Mucosa of stomach (tissue), 1 donor: Measurements from ENCODE around the gene GAL3ST1.
A peak's percentile ranks its signal among the peaks of the same experiment; 100 is the strongest.

Experiments
- H3K27me3 ChIP-seq: one replicate; pipeline ENCODE4 v1.7.0; 2013; ENCODE audit warnings: mild to moderate bottlenecking, low read length; ENCODE audit not compliant: control insufficient read depth, insufficient read depth
- H3K36me3 ChIP-seq: one replicate; pipeline ENCODE4 v1.7.0; 2013; ENCODE audit warnings: low read length; ENCODE audit not compliant: control insufficient read depth, insufficient read depth
- H3K4me1 ChIP-seq: one replicate; pipeline ENCODE4 v1.7.0; 2013; ENCODE audit warnings: mild to moderate bottlenecking, low read length; ENCODE audit not compliant: control insufficient read depth, insufficient read depth
- H3K4me3 ChIP-seq: one replicate; pipeline ENCODE4 v1.7.0; 2013; ENCODE audit warnings: low read length
- H3K9ac ChIP-seq: one replicate; pipeline ENCODE4 v1.7.0; 2013; ENCODE audit warnings: mild to moderate bottlenecking, low read length, moderate library complexity
- H3K9me3 ChIP-seq: one replicate; pipeline ENCODE4 v1.7.0; 2013; ENCODE audit warnings: mild to moderate bottlenecking, low read length, moderate library complexity; ENCODE audit not compliant: control insufficient read depth
- donor health status: Pancreatic carcinoma.

The GAL3ST1 gene

DNA sequence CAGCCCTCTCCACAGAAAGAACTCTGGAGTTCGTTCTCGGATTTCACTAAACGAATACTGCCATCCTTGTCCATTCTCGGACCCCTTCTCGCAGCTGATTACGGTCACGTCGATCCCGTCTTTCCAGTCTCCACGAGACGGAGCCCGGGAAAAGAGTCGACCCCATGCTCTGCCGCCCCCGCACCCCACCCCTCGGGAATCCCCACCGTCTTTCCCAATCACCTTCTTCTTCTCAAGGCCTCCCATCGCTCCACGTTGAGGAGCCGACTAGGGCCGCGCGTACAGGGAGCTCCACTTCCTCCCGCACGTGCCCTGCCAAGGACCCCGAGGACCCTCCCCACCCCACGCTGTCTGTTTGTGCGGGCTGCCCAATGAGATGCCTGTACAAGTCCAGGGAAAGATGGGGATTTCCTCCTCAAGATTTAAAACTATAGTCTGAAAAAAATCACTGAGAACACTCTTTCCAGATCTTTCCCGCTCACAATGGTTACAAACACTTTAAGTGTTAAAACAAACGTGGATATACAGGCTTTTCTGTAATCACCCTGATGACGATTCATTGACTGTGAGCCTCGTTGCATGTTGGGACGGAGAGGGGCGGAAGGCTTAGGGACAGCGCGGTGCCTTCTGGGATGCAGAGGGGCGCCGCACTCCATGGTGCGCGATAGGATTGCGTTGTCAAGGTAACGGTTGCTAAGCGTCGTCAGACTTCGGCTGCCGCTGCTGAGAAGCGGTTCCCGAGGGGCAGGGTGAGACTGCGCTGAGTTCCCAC lies 17.3 kb upstream of the GAL3ST1 start, which contains the start of gene PES1:
Gene PES1, minus strand, starts transcription at position 323 of the 772 bp plus-strand sequence. Its CDS starts 77 bp downstream, at position 246.
- Histone ChIP-seq H3K9me3 (no peaks in the 10 kb centered on the region), H3K27me3 (no peaks in the 10 kb centered on the region), H3K4me1 (peaks cover 30% of the 10 kb centered on the region), H3K36me3 (no peaks in the 10 kb centered on the region), H3K9ac (peak within 1 kb of the TSS; percentile 74), H3K4me3 (peak within 1 kb of the TSS; percentile 63)

DNA sequence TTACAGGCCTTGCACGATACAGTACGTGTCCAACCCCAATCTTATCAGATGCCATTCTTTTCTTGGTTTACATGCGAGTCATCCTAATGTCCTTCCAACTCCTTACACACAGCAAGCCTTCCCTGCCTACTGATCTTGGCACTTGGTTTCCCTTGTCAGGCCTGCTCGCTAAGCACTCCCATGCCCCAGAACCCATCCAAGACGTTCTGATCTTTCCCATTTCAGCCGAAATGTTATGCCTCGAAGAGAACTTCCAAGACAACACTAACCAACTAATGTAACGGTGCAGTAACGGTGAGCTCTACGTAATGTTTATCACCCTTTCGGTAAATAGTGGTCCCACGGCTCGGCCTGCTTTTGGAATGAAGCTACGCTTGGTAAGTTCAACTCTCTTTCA lies 16.7 kb upstream of the GAL3ST1 start:
- peak overlapping the region; percentile 63 for H3K4me3 ChIP-seq
- peak overlapping the region; percentile 74 for H3K9ac ChIP-seq
- H3K27me3 ChIP-seq = no peaks in the 10 kb centered on the region

DNA sequence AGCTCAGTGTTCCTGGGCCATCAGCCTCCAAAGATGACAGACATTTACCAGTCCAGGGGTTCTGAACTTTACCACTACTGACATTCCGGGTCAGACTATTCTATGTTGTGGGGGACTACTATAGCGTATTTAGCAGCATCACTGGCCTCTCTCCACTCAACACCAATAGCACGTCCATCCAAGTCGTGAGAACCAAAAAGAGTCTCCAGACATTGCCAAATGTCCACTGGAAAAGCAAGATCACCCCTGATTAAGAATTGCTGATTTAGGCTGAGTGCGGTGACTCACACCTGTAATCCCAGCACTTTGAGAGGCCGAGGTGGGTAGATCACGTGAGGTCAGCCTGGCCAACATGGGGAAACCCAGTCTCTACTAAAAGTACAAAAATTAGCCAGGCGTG lies 11.9 kb upstream of the GAL3ST1 start:
- Histone ChIP-seq H3K9ac (no peak overlapping the region), H3K4me3 (no peak overlapping the region), H3K4me1 (peaks cover 13% of the 10 kb centered on the region), H3K36me3 (peaks cover 4% of the 10 kb centered on the region), H3K27me3 (no peaks in the 10 kb centered on the region), H3K9me3 (no peaks in the 10 kb centered on the region)

More for the DNA sequence above, 16.7 kb upstream of the GAL3ST1 start:
- Histone ChIP-seq H3K4me1 (peaks cover 29% of the 10 kb centered on the region), H3K9me3 (no peaks in the 10 kb centered on the region), H3K36me3 (no peaks in the 10 kb centered on the region)

DNA sequence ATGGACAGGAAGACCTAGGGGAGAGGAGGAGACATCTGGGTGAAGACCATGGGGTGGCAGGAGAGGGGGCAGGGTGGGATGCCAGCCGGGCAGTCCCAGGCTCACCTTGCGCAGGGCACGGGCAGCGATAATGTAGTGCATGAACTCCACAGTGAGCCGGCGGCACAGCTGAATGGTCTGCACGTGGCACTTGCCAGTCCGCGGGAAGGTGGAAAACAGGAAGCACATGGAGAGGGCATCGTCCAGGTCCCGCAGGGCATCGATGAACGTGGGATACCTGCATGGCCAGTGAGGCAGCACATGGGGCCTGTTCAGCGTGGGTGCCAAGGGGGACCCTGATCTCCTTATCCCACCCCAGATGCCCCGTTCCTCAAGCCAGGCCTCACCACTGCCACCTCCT lies 10.0 kb upstream of the GAL3ST1 start:
- Histone ChIP-seq H3K9ac (no peak overlapping the region), H3K9me3 (no peaks in the 10 kb centered on the region), H3K27me3 (no peaks in the 10 kb centered on the region), H3K36me3 (peaks cover 12% of the 10 kb centered on the region), H3K4me3 (no peak overlapping the region), H3K4me1 (no peaks in the 10 kb centered on the region)

DNA sequence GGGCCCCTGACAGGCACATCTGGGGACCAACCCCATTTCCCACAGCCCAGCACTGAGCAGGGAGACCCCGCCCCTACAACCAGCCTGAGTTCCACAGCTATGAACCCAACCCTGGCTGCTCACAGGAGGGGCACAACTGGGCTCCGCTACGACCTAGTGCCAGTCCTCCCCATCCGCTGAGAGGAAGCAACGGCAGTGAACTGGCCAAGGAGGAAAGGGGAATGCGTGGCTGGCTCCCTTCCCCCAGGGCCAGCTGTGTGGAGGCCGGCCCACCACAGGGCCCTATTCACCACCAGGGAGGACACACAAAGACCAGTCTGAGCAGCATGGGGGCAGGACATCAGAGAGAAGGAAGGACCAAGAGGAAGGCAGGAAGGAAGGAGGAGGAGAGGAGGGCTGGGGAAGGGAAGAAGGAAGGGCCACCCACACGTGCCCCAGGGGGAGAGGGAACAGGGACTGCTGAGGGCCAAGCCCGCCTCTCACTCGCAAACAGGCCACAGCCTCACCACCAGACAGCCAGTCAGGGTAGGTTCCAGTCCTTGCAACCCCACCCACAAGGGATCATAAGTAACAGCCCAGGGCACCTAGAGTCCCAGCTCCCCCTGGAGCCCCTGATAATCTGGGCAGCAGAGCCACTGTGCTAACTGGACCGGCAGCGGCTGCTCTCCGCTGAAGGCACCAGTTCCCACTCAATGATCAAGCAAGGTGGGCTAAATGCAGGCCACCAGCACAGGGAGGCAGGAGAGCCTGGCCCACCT lies 8.5 kb upstream of the GAL3ST1 start:
- no peaks in the 10 kb centered on the region for H3K27me3 ChIP-seq
- H3K4me1 ChIP-seq = no peaks in the 10 kb centered on the region
- no peak overlapping the region for H3K9ac ChIP-seq
- no peak overlapping the region for H3K4me3 ChIP-seq
- no peaks in the 10 kb centered on the region for H3K9me3 ChIP-seq
- peaks cover 17% of the 10 kb centered on the region for H3K36me3 ChIP-seq

DNA sequence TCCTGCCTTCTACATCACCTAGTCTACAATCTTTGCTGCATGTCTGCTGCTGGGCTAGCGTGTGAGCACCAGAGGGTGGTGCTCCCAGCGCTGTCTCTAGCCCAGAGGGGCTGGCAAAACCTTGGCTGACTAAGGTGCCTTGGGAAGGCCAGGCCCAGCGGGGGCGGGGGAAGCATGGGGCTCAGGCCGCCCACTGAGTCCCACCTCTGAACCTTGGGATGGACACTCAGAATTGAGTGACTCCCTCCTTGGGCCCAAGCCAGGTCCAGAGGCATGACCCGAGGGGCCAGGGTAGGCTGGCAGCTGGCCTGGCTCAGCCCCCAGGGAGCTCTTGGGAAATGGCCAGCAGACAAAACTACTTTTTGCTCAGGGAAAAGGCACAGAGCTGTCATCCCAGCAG lies 7.6 kb upstream of the GAL3ST1 start:
- H3K36me3 ChIP-seq = peaks cover 17% of the 10 kb centered on the region
- H3K9me3 ChIP-seq = no peaks in the 10 kb centered on the region
- no peaks in the 10 kb centered on the region for H3K27me3 ChIP-seq
- H3K4me3 ChIP-seq = no peak overlapping the region
- no peak overlapping the region for H3K9ac ChIP-seq
- H3K4me1 ChIP-seq = no peaks in the 10 kb centered on the region

DNA sequence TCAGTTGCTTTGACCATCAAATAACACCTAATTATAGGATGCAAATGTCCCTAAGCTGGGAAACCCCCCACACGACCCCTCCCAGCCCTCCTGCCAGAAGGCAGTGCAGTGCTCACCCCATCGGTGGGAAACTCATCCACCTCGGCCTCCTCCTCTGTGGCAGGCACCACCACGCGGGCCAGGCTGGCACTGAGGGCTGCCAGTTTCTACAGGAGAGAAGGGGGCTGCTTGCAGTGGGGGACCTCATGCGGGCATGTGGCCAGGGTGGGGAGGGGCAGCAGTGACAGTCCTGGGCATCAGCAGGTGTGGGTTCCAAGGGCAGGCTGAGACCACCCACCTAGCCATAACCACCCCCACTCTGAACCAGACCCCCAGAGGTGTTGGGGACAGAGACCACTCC lies 6.4 kb upstream of the GAL3ST1 start:
- no peak overlapping the region for H3K9ac ChIP-seq
- no peak overlapping the region for H3K4me3 ChIP-seq
- H3K27me3 ChIP-seq = no peaks in the 10 kb centered on the region
- no peaks in the 10 kb centered on the region for H3K9me3 ChIP-seq
- peaks cover 14% of the 10 kb centered on the region for H3K36me3 ChIP-seq
- peaks cover 7% of the 10 kb centered on the region for H3K4me1 ChIP-seq

DNA sequence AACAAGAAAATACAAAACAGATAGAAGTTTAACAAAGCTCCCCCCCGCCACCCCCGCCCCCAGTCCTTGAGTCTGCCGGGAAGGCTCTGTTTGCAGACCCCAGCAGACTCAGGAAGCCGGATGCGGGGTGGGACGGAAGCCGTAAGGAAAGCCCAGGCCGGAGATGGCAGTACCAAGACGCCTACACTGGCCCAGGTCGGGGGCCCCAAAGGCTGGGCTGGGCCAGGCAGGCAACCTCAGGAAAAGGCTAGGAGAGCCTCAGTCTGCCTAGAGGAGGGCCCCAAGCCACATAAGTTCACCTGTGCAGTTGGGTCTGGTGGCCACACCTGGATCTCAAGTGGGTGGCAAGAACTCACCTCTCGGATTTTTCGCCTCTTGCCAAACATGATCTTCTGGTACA lies 4.0 kb upstream of the GAL3ST1 start:
- no peak overlapping the region for H3K4me3 ChIP-seq
- no peak overlapping the region for H3K9ac ChIP-seq
- no peaks in the 10 kb centered on the region for H3K27me3 ChIP-seq
- H3K9me3 ChIP-seq = no peaks in the 10 kb centered on the region
- peaks cover 13% of the 10 kb centered on the region for H3K36me3 ChIP-seq
- peaks cover 24% of the 10 kb centered on the region for H3K4me1 ChIP-seq

DNA sequence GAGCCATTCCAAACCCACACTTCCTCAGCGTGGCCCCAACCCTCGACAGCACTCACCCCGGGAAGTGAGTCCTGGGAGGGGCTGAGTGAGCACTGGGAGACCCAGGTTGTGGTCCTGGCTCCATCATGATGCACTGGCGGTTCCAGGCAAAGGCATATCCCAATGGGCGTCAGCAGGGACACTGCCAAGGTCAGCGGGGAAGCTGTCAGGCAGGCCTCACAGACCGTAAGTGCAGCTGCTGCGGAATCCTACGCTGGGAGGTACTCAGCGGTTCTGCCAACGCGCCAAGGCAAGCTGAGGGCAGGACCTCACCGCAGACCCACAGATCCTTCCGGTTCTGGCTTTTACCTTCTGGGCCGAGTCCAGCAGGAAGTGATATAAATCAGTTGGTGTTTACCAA lies 1.4 kb upstream of the GAL3ST1 start:
- H3K36me3 ChIP-seq = peaks cover 9% of the 10 kb centered on the region
- H3K4me1 ChIP-seq = peaks cover 40% of the 10 kb centered on the region
- H3K9ac ChIP-seq = no peak overlapping the region
- no peak overlapping the region for H3K4me3 ChIP-seq
- no peaks in the 10 kb centered on the region for H3K27me3 ChIP-seq
- H3K9me3 ChIP-seq = no peaks in the 10 kb centered on the region

DNA sequence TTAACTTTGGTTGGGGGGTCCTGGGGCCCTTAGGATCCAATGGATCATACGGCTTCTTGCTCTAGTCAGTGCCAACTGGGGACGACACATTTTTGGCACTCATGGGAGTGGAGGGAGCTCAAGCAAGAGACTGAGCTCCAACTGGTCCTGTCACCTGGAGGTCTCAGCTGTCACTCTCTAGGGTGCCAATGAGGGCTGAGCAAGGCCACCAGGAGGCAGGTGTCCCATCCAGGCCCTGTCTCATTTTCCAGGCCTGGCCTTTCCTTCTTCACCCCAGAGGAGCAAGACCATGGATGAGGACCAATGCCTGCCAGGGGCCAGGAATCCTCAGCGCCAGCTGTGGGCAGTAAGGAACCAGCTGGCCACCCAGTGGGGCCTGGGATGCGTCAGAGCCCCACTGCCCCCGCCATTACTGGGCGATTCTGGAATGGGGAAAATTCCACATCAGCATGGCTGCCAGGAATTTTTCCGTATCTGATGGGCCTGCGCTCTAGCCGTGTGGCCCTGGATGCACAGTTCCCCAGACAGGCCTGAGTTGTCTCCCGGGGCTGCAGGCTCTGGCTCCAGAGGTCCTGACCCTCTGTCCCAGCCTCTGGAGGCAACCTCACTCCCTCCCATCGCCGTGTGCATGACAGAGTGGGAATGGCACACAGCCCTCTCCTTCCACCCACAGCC lies 669 bp upstream of the GAL3ST1 start:
- Histone ChIP-seq H3K4me1 (peaks cover 40% of the 10 kb centered on the region), H3K9ac (peak overlapping the region; percentile 32), H3K36me3 (peaks cover 7% of the 10 kb centered on the region), H3K4me3 (no peak overlapping the region), H3K9me3 (no peaks in the 10 kb centered on the region), H3K27me3 (no peaks in the 10 kb centered on the region)

DNA sequence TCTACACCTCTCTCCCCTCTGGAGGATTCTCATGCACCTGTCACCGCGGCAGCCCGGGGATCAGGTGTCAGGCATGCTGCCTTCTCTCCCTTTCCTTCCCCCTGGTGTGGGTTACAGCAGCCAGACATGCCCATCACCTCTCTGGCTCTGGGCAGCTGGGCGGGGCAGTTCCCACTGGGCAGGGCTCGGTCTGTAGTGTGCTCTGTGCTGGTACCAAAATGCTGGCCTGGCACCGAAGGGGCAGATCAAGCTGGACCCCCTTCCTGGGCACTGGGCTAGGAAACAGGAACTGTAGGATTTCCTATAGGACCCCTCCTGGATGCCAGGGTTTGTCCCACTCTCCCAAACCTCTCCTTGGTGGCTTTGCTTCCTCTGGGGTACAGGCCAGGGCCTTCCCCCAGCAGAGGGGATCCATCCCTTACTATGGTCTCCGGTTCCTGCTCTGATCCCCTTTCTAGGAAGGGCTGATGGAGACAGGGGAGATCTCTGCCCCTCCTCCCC lies 821 bp downstream of the GAL3ST1 start:
- Histone ChIP-seq H3K4me3 (peak overlapping the region; percentile 68), H3K9ac (peak overlapping the region; percentile 80)

More for the DNA sequence above, 821 bp downstream of the GAL3ST1 start:
- Histone ChIP-seq H3K36me3 (no peaks in the 10 kb centered on the region), H3K9me3 (no peaks in the 10 kb centered on the region), H3K4me1 (peaks cover 40% of the 10 kb centered on the region), H3K27me3 (no peaks in the 10 kb centered on the region)
